ENCODE results near the gene CCDC187. TPM values are rescaled to one million over a fixed set of nuclear protein-coding genes. Genes with fewer than 3 reads are reported as not detected.

CCDC187 gene
- total RNA-seq, 1 experiment from 2014 or later, result not detected

DNA sequence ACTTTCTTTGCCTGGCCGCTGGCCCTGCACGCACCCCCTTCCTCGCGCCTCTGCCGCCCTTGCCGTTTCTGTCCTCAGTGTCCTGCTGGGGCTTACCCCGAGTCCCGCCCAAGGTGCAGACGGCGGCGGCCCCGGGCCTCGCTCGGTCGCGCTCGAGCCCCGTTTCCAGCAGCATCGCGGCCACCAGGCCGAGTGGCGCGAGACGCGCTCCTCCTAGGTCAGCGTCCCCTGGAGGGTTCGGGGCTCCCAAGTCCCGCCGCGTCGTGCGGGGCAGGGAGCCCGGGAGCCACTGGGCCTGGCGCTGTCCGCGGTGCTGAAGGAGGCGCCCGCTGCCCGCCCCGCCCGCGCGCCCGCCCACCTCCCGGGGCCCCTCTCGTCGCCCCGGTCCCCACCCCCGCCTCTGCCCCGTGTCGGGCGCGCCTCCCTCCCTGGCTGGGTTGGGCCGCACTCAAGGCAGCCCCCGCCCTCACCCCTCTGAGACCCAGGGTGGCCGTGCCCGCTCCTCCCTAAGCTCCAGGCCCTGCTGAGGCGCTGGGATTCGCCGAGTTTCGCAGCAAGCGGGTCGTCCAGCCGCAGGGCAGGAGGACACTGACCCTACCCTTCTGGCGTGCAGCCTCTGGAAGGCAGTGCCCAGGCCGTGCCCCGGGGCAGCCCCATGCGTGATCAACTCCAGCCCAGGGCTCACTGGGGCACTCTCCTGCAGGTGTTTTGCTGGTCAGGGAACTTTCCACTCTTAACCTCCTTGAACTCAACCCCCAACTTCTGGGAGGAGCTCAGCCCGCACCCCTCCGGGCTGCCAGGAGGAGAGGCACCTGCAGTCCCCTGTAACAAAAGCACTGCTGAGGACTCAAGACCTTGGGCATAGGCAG, 98.8 kb downstream of the CCDC187 start, which contains the start of gene LHX3:
Gene LHX3 (minus strand): TSS at position 291 of the 869 bp plus-strand sequence. CDS start 116 bp downstream, at position 175.
- in situ Hi-C loops (cut with HindIII; ENCODE audit: low pct_unique_long_range_greater_than_20kb, low sequenced_read_pairs), result no loop called here
- no peak for DNase-seq (ENCODE audit: low read depth, low spot score)

DNA sequence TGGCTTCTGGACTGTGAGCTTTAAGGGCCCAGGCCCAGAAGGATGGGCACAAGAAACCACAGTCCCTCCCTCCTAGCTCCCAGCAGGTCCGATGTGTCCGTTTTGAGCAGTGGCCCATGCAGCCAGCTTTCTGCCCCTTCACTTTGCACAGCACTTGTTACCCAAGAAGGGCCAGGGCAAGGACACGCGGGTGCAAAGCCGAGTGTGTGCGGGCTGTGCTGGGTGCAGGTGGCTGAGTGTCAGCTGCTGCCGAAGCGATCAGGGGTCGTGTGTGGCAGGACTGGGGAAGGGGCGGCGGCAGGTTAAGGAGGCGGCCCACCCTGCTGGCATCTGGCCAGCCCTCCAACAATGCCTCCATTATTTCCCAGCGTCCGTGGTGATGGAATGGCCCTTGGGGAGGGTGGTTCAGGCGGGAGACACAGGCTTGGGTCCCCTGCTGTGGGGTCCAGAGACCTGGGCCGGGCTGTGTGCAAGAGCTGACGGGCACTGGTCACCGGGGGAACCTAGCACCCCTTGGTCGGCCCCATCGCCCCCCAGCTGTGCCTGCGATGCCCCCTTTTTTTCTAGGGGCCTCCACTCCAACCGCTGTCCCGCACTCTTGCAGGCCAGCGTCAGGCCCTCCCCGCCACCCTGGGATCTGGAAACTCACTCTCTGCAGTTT, 99.6 kb downstream of the CCDC187 start:
- in situ Hi-C loops (cut with HindIII; ENCODE audit: low pct_unique_long_range_greater_than_20kb, low sequenced_read_pairs), result no loop called here

DNA sequence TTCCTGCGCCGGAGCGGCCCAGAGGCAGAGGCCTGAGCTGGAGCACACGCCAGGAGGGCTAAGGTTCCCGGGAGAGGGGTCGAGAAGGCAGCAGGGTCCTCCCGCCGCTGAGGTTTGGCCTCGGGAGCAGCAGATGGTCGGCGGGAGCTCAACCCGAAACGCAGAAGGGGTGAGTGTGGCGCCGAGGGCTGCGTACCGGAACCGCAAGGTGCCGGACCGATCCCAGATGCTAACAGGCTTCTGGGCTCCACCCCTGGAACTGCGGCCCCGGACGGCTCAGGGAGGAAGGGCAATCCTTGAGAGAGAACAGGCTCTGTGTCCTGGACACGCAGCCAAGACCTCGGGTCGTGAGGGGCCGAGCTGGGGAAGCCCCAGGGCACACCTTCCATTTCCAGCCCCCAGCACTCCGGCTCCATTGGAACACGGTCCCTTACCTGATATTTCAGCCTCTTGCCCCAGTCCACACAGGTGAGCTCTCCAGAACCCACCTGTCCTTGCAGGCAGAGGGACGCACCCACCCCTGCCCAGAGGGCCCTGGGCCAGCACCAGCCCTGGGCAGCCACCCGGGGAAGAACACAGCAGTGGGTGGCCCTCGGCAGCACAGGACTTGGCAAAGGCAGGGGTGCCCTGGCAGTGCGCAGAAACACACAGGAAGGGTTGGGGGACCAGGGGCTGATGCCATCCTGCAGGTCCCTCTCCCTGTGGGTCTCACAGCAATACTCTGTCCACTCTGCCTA, 100.3 kb downstream of the CCDC187 start:
- in situ Hi-C loops (cut with HindIII; ENCODE audit: low pct_unique_long_range_greater_than_20kb, low sequenced_read_pairs), result no loop called here
- DNase-seq (ENCODE audit: low read depth, low spot score), result no peak

More for the DNA sequence above, 99.6 kb downstream of the CCDC187 start:
- DNase-seq (ENCODE audit: low read depth, low spot score), result no peak

DNA sequence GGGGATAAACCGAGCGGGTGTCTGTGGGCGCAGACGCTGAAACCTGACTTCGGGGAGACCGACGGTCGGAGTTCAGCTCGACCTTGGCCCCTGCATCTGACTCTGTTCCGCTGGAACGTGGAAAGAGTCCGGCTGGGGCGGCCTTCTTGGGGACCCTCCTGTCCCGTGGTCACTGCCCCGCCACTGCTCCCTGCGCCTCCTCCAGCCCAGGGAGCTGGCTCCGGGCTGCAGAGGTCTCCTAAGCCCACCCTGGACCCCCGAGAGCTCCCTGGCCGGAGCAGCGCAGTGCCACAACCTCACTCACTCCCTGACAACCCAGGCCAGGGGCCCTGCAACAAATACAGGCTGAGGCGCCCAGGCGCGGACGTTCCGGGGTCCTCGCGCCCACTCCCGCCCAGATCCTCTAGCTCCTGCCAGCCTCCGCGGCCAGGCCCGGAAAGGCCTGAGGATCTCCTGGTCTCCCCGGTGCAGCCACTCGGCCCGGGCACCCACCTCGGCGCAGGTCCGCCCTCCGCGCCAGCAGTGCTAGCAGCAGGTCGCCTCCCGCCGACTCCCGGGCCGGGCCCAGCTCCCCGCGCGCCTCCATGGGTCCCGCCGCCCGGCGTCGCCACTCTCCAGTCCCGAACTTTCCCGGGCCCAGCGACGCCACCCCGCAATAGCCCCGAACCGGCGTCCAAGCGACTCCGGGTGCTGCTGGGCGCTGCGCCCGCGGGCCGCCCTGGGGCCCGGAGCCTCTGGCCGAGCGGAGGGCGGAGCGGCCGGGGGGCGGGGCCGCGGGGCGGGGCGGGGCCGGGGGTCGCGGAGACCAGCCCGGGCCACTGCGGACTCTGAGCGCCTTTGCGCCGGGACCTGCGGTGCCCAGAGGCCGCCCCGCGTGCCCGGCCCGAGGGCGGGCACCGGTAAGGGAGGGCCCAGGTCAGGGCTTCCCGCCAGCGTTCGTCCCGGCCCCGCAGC, 101.2 kb downstream of the CCDC187 start:
- in situ Hi-C loops (cut with HindIII; ENCODE audit: low pct_unique_long_range_greater_than_20kb, low sequenced_read_pairs), result no loop called here
- DNase-seq (ENCODE audit: low read depth, low spot score), result no peak

DNA sequence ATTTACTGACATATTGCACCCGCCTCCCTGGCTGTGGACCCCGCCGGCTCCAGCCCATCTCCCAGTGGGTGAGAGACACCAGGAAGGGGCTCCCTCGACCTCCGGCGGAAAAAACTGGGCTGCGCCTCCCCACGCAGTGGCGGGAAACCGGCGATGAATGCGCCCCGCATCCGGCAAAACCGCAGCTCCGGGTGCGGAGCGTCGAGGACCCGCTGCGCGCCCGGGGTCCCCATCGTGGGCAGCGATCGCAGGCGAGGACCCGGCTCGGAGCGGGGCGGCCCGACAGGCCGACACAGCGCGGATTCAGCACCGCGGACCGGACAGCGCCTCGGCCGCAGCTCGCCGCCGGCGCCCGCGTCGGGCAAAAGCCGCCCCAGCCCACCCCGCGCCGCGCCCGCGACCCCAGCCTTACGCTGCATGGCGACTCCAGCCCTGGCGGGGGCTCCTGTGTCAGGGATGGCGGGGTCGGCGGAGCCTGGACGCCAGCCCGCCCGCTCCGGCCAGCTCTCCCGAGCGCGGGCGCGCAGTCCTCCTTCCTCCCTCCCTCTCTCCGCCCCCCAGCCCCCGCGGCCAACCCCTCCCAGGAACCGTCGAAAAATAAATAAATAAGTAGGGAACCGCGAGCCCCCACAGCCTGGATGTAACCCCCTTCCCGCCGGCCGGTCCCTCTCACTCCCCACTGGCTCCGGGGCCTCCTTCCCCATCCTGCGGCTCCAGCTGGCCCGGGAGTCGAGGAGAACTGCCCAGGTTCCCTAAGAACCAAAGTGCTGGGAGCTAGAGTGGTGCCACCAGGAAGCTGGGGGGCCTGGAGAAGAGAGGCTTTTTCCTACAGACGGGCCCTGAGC, 102.1 kb downstream of the CCDC187 start:
- DNase-seq (ENCODE audit: low read depth, low spot score), result no peak
- in situ Hi-C loops (cut with HindIII; ENCODE audit: low pct_unique_long_range_greater_than_20kb, low sequenced_read_pairs), result no loop called here

DNA sequence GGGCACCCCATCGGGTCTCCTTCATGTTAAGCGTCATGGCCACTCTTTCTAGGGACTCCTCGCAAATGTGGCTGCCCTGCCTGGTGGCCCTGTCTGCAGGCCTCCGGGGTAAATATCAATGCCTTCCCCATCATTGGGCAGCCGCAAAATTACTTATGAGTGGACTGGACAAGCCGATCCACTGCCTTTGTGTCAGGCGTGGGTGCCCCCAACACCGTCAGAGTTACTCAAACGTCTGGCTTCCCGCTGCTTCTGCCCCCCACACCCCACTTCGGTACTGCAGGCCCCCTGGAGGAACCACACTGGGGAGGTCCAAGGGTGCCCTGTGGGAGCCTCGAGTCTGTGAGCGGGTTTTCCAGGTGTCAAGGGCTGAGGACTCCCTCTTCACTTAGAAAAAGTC, 102.7 kb downstream of the CCDC187 start:
- DNase-seq (ENCODE audit: low read depth, low spot score), result no peak
- in situ Hi-C loops (cut with HindIII; ENCODE audit: low pct_unique_long_range_greater_than_20kb, low sequenced_read_pairs), result no loop called here

DNA sequence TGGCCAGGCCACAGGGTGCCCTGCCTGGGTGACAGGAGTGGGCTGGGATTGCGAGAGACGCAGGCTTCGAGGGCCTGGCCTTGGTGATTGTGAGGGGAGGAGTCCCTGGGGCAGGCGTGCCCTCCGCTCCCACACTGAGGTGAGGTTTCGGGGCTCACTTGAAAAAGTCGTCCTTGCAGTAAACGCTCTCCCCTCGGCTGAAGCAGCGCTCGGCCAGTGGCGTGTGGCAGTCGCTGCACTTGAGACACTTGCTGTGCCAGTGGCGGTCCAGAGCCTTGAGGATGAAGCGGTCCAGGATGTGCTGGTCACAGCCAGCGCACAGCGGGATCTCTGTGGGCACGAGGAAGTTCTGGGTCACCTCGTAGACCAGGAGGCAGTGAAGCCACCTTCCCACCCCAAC, 103.5 kb downstream of the CCDC187 start:
- DNase-seq (ENCODE audit: low read depth, low spot score), result no peak
- in situ Hi-C loops (cut with HindIII; ENCODE audit: low pct_unique_long_range_greater_than_20kb, low sequenced_read_pairs), result no loop called here

Other genes with a start within 250 kb of the CCDC187 start
- gene NACC2, start 208.8 kb downstream of the CCDC187 start, total RNA-seq (2014; rRNA removed; shearing (Covaris generic)), result 38.2 and 38.7 TPM in 2 replicates
- gene TMEM250, start 185.2 kb downstream of the CCDC187 start, total RNA-seq (2014; rRNA removed; shearing (Covaris generic)), result 42.5 and 43.0 TPM in 2 replicates
- not detected in 2 replicates for gene LHX3, start 99.0 kb downstream of the CCDC187 start, total RNA-seq (2014; rRNA removed; shearing (Covaris generic))
- 14.8 and 16.5 TPM in 2 replicates for gene QSOX2, start 58.3 kb downstream of the CCDC187 start, total RNA-seq (2014; rRNA removed; shearing (Covaris generic))
- 21.2 and 21.4 TPM in 2 replicates for gene GPSM1, start 23.4 kb upstream of the CCDC187 start, total RNA-seq (2014; rRNA removed; shearing (Covaris generic))
- 19.4 and 35.1 TPM in 2 replicates for gene DNLZ, start 59.6 kb upstream of the CCDC187 start, total RNA-seq (2014; rRNA removed; shearing (Covaris generic))
- gene CARD9, start 69.6 kb upstream of the CCDC187 start, total RNA-seq (2014; rRNA removed; shearing (Covaris generic)), result 0.05 TPM in 1 of 2 replicates, not detected in the other
- gene SNAPC4, start 96.1 kb upstream of the CCDC187 start, total RNA-seq (2014; rRNA removed; shearing (Covaris generic)), result 6.9 and 7.1 TPM in 2 replicates
- 71.1 and 72.5 TPM in 2 replicates for gene ENTR1, start 106.5 kb upstream of the CCDC187 start, total RNA-seq (2014; rRNA removed; shearing (Covaris generic))
- gene PMPCA, start 106.6 kb upstream of the CCDC187 start, total RNA-seq (2014; rRNA removed; shearing (Covaris generic)), result 50.6 and 52.4 TPM in 2 replicates
- gene INPP5E, start 135.8 kb upstream of the CCDC187 start, total RNA-seq (2014; rRNA removed; shearing (Covaris generic)), result 6.1 and 6.5 TPM in 2 replicates
- gene SEC16A, start 178.9 kb upstream of the CCDC187 start, total RNA-seq (2014; rRNA removed; shearing (Covaris generic)), result 16.4 and 20.2 TPM in 2 replicates
- 3.0 and 3.2 TPM in 2 replicates for gene NOTCH1, start 242.0 kb upstream of the CCDC187 start, total RNA-seq (2014; rRNA removed; shearing (Covaris generic))